Measurements from ENCODE around the gene MEG3.

The MEG3 gene

GRCh38 chr14:100894416-100894815, 68.5 kb downstream of the MEG3 start:
- no peak overlapping the region for H3K27ac ChIP-seq
- TF ChIP-seq, protein P1, sequence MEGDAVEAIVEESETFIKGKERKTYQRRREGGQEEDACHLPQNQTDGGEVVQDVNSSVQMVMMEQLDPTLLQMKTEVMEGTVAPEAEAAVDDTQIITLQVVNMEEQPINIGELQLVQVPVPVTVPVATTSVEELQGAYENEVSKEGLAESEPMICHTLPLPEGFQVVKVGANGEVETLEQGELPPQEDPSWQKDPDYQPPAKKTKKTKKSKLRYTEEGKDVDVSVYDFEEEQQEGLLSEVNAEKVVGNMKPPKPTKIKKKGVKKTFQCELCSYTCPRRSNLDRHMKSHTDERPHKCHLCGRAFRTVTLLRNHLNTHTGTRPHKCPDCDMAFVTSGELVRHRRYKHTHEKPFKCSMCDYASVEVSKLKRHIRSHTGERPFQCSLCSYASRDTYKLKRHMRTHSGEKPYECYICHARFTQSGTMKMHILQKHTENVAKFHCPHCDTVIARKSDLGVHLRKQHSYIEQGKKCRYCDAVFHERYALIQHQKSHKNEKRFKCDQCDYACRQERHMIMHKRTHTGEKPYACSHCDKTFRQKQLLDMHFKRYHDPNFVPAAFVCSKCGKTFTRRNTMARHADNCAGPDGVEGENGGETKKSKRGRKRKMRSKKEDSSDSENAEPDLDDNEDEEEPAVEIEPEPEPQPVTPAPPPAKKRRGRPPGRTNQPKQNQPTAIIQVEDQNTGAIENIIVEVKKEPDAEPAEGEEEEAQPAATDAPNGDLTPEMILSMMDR (conservative IDR thresholded peaks at IDR 0.05): no peak

DNA sequence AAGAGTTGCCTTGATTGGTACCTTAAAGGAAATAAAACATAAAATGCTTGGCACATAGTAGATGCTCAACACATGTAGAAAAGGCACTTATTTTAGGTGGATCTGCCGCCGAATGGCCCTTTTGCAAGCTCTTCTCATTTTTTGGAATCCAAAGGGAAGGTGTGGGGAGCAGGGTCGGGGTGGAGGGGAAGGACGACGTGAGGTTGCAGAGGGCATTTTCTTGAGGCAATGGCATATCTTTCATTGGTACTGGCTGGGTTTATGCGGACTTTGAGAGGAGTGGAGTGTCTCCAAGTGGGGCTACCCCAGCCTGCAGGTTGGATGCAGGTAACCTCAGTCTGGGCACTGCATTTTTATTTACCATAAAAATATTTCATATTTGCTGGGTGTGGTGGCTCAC, 69.5 kb downstream of the MEG3 start:
- TF ChIP-seq, protein P1 (conservative IDR thresholded peaks at IDR 0.05): no peak
- no peak overlapping the region for H3K27ac ChIP-seq

GRCh38 chr14:100896369-100897060, 70.6 kb downstream of the MEG3 start:
- TF ChIP-seq, protein P1 (conservative IDR thresholded peaks at IDR 0.05): no peak
- H3K27ac ChIP-seq: no peak overlapping the region

- TF ChIP-seq, protein P1 (conservative IDR thresholded peaks at IDR 0.05): no peak
- no peak overlapping the region for H3K27ac ChIP-seq
Observed at GRCh38 chr14:100898465-100898864, 72.5 kb downstream of the MEG3 start.

- H3K27ac ChIP-seq: no peak overlapping the region
- TF ChIP-seq, protein P1 (conservative IDR thresholded peaks at IDR 0.05): no peak
Observed at GRCh38 chr14:100898935-100899883, 73.3 kb downstream of the MEG3 start.

GRCh38 chr14:100899884-100900771, 74.2 kb downstream of the MEG3 start:
- H3K27ac ChIP-seq: no peak overlapping the region

More at GRCh38 chr14:100899884-100900771, 74.2 kb downstream of the MEG3 start:
- TF ChIP-seq, protein P1 (conservative IDR thresholded peaks at IDR 0.05): no peak
